Measurements from ENCODE around the gene DAPK1. TPM values are rescaled to one million over a fixed set of nuclear protein-coding genes. Genes with fewer than 3 reads are reported as not detected.

DAPK1 gene
- polyA plus RNA-seq, 3 donors = 68.5 to 95.9 (median 75.3) TPM

DNA sequence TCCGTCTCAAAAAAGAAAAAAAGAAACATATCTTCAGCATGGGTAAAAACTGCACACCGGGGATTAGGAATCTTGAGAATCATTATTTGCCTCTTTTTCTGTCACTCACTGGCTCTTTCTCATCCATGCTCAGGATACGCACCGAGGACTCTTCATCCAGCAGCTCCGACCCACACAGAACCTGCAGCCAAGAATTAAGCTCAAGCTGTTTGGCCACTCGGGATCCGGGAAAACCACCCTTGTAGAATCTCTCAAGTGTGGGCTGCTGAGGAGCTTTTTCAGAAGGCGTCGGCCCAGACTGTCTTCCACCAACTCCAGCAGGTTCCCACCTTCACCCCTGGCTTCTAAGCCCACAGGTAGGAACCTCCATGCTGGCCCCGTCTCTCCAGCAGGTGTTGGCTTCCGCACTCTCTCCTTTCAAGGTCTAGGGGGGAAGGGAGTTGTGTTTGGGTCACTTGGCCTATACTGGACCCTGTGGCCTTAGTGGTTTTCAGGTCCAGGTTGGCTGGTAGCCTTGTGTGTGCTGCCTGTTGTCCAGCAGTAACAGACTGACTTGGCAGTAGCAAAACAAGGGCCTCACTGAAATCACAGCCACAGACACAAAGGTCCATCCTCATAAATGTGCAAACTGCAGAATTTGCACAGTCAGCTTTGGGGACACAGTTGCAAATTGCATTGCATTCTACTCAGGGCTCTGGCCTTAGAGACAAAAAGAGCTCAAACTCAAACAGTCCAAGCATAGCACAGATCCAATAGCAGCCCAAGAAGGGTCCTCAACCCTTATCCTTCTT lies 183.8 kb downstream of the DAPK1 start:
- DNase-seq (ENCODE audit: extremely low read depth in 1 of 11, low read depth in 9 of 11, low spot score in 4 of 11) = no peak

GRCh38 chr9:87682085-87682484 lies 184.4 kb downstream of the DAPK1 start:
- no peak for DNase-seq (ENCODE audit: extremely low read depth in 1 of 11, low read depth in 9 of 11, low spot score in 4 of 11)

- DNase-seq (ENCODE audit: extremely low read depth in 1 of 11, low read depth in 9 of 11, low spot score in 4 of 11) = no peak
These were observed 185.0 kb downstream of the DAPK1 start for GRCh38 chr9:87682618-87683017.

- DNase-seq (ENCODE audit: extremely low read depth in 1 of 11, low read depth in 9 of 11, low spot score in 4 of 11) = no peak
These were observed 186.3 kb downstream of the DAPK1 start for GRCh38 chr9:87683751-87684626.

GRCh38 chr9:87684627-87685219 lies 187.1 kb downstream of the DAPK1 start:
- peak in 5 of 11 donors; percentile 8 to 45 (median 29) for DNase-seq (ENCODE audit: extremely low read depth in 1 of 11, low read depth in 9 of 11, low spot score in 4 of 11)

GRCh38 chr9:87685441-87685840 lies 187.8 kb downstream of the DAPK1 start:
- no peak for DNase-seq (ENCODE audit: extremely low read depth in 1 of 11, low read depth in 9 of 11, low spot score in 4 of 11)

DNA sequence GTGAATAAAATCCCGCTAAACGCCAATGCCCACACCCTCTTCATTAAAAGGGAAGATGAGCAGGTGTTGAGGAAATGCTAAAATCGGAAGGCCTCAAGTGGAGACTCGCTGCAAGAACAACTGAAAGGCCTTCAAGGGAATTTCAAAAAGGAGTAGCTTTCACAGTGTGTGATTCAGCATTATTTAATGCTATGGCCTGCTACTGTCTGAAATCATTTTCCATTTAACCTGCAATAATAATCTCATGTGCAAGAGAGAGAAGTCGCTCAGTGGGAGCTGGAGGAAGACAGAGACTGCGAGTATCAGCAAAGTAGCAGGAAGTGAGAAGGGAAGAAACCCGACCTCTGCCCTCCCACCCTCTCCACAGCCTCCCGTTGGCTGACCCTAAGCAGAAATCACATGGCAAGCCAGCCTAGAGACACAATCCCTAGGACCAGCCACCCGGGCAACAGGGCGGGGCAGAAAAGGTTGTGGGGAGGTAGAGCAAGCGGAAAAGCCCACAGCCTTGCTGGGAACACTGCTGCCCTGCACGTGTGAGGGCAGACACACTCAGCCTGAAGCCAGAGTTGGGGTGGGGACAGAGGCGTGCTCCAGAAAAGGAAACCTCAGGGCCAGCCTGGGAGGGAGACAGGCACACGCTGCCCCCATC lies 188.3 kb downstream of the DAPK1 start:
- DNase-seq (ENCODE audit: extremely low read depth in 1 of 11, low read depth in 9 of 11, low spot score in 4 of 11) = no peak

- DNase-seq (ENCODE audit: extremely low read depth in 1 of 11, low read depth in 9 of 11, low spot score in 4 of 11) = no peak
These were observed 188.9 kb downstream of the DAPK1 start for GRCh38 chr9:87686520-87687090.

DNA sequence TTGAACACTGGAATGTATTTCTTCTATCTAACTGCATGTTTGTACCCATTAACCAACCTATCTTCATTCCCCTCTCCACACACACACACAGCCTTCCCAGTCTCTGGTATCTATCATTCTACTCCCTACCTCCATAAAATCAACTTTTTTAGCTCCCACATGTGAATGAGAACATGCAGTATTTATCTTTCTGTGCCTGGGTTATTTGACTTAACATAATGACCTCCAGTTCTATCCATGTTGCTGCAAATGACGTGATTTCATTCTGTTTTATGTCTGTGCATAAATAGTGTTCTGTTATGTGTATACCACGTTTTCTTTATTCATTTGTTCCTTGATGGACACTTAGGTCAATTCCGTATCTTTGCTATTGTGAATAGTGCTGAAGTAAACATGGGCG lies 189.5 kb downstream of the DAPK1 start:
- no peak for DNase-seq (ENCODE audit: extremely low read depth in 1 of 11, low read depth in 9 of 11, low spot score in 4 of 11)

GRCh38 chr9:87694236-87694755 lies 196.6 kb downstream of the DAPK1 start:
- no peak for DNase-seq (ENCODE audit: extremely low read depth in 1 of 11, low read depth in 9 of 11, low spot score in 4 of 11)

DNA sequence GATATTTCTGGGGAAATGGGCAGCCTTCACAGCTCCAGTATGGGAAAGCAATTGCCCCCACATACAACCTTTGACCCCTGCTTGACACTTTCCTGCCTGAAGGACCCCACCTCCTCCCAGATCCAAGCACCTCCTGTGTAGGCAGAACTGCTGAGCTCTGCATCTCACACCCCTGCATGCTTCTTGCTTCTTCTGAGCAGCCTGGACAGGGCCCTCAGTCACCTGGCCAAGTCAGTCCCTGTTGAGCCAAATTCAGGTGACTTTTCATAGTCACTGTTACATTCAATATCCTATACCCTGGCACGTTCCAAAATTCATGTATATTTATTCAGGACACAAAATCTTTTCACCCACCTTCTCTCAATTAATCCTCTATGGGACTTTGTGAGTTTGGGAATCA lies 197.9 kb downstream of the DAPK1 start:
- no peak for DNase-seq (ENCODE audit: extremely low read depth in 1 of 11, low read depth in 9 of 11, low spot score in 4 of 11)

- no peak for DNase-seq (ENCODE audit: extremely low read depth in 1 of 11, low read depth in 9 of 11, low spot score in 4 of 11)
These were observed 199.0 kb downstream of the DAPK1 start for GRCh38 chr9:87696641-87697040.

- DNase-seq (ENCODE audit: extremely low read depth in 1 of 11, low read depth in 9 of 11, low spot score in 4 of 11) = no peak
These were observed 200.6 kb downstream of the DAPK1 start for GRCh38 chr9:87698069-87698809.

GRCh38 chr9:87699835-87700234 lies 202.2 kb downstream of the DAPK1 start:
- DNase-seq (ENCODE audit: extremely low read depth in 1 of 11, low read depth in 9 of 11, low spot score in 4 of 11) = no peak

DNA sequence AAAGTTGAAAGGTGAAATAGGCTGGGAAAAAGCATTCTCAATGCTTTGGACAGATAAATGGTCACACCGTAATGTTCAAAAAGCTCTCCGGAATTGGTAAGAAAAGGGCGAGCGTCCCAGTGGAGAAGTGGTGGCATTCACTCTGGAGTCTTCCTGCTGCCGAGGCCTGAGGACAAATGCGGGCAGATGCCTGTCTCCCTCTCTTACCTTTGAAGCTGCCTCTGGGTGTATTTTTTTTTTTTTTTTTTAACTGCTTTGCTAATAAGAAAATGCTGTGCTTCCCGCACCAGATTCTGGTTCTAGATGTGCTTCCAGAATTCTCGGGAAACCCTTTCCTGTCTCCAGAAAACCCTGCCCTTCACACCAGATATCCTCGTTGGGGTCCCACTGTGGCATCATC lies 203.8 kb downstream of the DAPK1 start:
- DNase-seq (ENCODE audit: extremely low read depth in 1 of 11, low read depth in 9 of 11, low spot score in 4 of 11) = no peak

- DNase-seq (ENCODE audit: extremely low read depth in 1 of 11, low read depth in 9 of 11, low spot score in 4 of 11) = no peak
These were observed 204.3 kb downstream of the DAPK1 start for GRCh38 chr9:87701931-87702421.

- no peak for DNase-seq (ENCODE audit: extremely low read depth in 1 of 11, low read depth in 9 of 11, low spot score in 4 of 11)
These were observed 205.3 kb downstream of the DAPK1 start for GRCh38 chr9:87702921-87703320.

- no peak for DNase-seq (ENCODE audit: extremely low read depth in 1 of 11, low read depth in 9 of 11, low spot score in 4 of 11)
These were observed 206.1 kb downstream of the DAPK1 start for GRCh38 chr9:87703636-87704276.

Data from renal cortex interstitium (tissue), 11 donors.